AG09309 (cell line): ENCODE data around the gene TRRAP.
"Not testable (repeated sequence)": the region's sequence is repeated elsewhere in the genome, so short reads cannot be mapped to it uniquely, and the experiment has no call there.

Experiments used
- DNase-seq: peaks from one replicate; pipeline ENCODE4 v3.0.0-alpha.2; 2010; ENCODE audit warnings: low read depth
- H3K4me3 ChIP-seq: 2 replicates; pipeline ENCODE4 v1.5.1; 2011; ENCODE audit warnings: mild to moderate bottlenecking, low read depth, low read length, moderate library complexity; ENCODE audit not compliant: control insufficient read depth
- TF ChIP-seq, protein P1 (sequence below): IDR thresholded peaks from 2 replicates; pipeline ENCODE4 v1.5.1; 2011; ENCODE audit warnings: mild to moderate bottlenecking, low read depth, low read length, inconsistent platforms; ENCODE audit not compliant: insufficient read depth, control insufficient read depth; ENCODE audit errors: missing control alignments

The TRRAP gene

DNA sequence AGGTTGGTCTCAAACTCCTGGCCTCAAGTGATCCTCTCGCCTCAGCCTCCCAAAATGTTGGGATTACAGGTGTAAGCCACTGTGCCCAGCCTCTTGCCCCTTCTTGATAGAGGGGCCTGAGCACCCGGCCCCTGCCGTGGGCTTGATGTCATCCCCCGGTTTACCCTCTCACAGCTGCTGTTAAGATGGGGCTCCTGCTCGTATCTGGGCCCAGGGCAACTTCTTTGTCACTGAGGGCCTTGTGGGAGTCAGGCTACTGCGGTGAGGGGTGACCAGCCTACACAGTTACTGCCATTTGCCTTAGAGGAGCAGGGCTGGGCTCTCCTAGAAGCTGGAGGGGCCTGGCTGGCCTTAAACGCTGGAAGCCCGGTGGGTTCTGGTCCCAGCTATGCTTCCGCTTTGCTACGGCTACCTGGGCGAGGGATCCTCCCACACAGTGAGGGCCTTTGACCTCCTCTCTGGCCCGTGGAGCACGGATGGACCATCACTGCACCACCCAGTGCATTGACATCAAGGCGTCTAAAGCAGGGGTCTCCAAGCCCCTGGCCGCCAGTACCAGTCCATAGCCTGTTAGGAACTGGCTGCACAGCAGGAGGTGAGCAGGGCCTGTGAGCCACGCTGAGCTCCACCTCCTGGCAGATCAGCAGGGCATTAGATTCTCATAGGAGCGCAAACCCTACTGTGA, 7.4 kb upstream of the TRRAP start:
- TF ChIP-seq, protein P1, sequence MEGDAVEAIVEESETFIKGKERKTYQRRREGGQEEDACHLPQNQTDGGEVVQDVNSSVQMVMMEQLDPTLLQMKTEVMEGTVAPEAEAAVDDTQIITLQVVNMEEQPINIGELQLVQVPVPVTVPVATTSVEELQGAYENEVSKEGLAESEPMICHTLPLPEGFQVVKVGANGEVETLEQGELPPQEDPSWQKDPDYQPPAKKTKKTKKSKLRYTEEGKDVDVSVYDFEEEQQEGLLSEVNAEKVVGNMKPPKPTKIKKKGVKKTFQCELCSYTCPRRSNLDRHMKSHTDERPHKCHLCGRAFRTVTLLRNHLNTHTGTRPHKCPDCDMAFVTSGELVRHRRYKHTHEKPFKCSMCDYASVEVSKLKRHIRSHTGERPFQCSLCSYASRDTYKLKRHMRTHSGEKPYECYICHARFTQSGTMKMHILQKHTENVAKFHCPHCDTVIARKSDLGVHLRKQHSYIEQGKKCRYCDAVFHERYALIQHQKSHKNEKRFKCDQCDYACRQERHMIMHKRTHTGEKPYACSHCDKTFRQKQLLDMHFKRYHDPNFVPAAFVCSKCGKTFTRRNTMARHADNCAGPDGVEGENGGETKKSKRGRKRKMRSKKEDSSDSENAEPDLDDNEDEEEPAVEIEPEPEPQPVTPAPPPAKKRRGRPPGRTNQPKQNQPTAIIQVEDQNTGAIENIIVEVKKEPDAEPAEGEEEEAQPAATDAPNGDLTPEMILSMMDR: no peak
- no peak for DNase-seq
- H3K4me3 ChIP-seq: no peak overlapping the region

DNA sequence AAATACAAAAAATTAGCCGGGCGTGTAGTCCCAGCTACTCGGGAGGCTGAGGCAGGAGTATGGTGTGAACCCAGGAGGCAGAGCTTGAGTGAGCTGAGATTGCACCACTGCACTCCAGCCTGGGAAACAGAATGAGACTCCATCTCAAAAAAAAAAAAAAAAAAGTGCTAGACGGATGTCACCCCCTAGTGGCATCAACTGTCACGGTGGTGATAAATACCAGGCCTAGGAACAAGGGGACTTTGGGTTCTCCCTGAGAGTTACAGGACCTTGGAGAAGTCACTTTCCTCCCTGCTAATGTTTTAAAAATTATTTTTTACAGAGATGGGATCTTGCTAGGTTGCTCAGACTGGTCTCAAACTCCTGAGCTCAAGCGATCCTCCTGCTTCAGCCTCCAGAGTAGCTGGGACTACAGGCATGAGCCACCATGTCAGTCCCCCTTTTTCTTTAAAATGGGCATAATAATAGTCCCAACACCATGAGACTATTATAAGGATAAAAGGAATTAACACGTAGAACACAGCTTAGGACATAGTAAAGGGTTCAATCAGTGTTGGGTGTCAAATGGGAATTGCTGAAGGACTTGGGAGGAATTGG, 5.9 kb upstream of the TRRAP start:
- no peak for DNase-seq
- TF ChIP-seq, protein P1: peak; percentile 22
- no peak overlapping the region for H3K4me3 ChIP-seq

DNA sequence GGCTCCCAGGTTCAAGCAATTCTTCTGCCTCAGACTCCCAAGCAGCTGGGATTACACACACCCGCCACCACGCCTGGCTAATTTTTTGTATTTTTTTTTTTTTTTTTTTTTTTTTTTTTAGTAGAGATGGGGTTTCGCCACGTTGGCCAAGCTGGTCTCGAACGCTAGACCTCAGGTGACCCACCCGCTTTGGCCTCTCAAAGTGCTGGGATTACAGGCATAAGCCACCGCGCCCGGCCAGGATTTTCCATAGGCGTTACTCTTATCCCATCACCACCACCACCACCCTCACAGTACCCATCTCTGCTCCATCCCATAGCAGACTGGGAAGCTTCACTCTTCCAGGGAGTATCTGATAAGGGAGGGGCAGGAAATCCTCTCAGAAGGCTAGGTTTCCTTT, 4.7 kb upstream of the TRRAP start:
- H3K4me3 ChIP-seq, DNase-seq: not testable (repeated sequence)

DNA sequence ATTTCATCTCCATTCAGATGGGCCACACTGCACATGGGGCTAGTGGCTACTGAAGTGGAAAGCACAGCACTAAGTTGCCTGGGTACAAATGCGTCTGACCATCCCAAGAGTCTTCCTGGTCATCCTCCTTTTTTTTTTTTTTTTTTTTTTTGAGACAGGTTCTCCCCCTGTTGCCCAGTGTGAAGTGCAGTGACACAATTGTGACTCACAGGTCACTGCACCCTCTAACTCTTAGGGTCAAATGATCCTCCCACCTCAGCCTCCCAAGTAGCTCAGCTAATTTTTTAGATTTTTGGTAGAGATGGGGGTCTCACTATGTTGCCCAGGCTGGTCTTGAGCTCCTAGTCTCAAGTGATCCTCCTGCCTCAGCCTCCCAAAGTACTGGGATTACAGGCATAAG, 3.4 kb upstream of the TRRAP start:
- TF ChIP-seq, protein P1: no peak
- no peak for DNase-seq
- H3K4me3 ChIP-seq: no peak overlapping the region

DNA sequence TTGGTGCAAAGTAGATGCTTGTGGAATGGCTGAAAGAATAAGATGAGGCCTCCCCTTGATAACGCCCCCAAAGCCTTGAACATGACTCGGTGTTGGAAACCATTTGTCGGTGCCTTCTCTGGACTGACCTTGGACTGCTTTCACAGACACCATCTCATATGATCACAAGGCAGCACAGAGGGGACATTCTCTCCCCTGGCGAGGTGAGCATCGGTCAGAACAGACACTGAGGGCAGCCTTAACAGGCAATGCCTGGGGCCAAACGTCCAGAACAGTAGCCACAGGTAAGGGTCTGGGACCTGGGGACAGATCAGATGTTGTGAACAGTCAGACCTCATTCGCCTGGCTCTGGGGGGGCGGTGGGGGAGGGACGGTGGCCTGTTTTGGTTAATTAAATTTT, 2.8 kb upstream of the TRRAP start:
- TF ChIP-seq, protein P1: no peak
- DNase-seq: no peak
- no peak overlapping the region for H3K4me3 ChIP-seq

DNA sequence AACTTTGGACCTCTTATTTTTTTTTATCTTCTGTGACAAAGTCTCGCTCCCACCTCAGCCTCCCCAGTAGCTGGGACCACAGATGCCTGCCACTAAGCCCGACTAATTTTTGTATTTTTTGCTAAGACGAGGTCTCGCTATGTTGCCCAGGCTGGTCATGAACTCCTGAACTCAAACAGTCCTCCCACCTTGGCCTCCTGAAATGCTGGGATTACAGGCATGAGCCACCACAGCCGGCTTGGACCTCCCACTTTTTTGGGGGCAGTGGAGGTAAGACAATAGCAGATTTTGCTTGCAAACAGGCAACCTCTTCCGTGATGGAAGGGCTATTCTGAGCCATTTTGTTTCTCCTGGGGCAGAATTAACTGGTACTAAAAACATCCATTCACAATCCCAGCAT, 1.2 kb upstream of the TRRAP start:
- no peak for DNase-seq
- H3K4me3 ChIP-seq: no peak overlapping the region
- TF ChIP-seq, protein P1: no peak

DNA sequence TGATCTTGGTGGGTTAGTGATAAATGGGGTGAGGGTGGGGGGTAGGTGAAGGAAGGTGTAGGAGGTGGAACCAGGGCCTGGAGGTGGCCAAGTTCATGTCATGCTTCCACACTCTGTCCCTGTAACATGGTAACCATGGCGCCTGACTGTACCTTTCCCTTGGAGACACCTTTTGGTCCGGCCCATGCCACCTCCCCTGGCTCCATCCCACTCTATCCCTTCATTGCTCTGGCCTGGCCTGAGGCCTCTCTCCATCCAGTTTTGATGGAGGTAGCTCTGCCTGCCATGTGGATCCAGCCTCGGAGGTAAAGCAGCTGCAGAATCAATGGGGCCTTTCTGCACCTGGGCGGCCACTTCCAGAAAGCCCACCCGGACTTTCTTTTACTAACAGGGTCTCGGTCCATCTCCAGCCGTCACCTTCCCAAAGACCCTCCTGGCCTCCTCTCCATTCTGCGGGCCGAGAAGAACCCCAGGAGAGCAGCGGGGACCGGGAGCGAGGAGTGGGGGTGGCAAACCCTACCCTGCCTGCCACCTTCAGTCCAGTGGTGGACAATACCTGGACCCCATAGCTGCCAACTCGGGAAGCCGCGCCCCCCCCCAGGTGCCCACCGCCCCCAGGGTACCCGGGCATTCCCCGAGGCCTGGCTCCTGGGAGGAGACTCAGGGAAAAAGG, 504 bp upstream of the TRRAP start:
- no peak for DNase-seq

More for the DNA sequence above, 504 bp upstream of the TRRAP start:
- H3K4me3 ChIP-seq: peak overlapping the region; percentile 74
- TF ChIP-seq, protein P1: no peak
